ENCODE measurements around the gene KIR3DL1. TPM values are rescaled to one million over a fixed set of nuclear protein-coding genes. Genes with fewer than 3 reads are reported as not detected.

Gene KIR3DL1
- total RNA-seq, 1 donor from 2014 or later, result not detected

Other genes starting within 250 kb of the KIR3DL1 start
- gene LILRA2, start 242.7 kb upstream of the KIR3DL1 start, total RNA-seq, result not detected in 2 replicates
- not detected in 2 replicates for gene LILRA1, start 222.8 kb upstream of the KIR3DL1 start, total RNA-seq
- not detected in 2 replicates for gene LILRB1, start 186.0 kb upstream of the KIR3DL1 start, total RNA-seq
- gene LILRB4, start 153.5 kb upstream of the KIR3DL1 start, total RNA-seq, result not detected in 2 replicates
- gene KIR3DL3, start 92.0 kb upstream of the KIR3DL1 start, total RNA-seq, result not detected in 2 replicates
- not detected in 2 replicates for gene KIR2DL3, start 78.0 kb upstream of the KIR3DL1 start, total RNA-seq
- gene KIR2DL1, start 46.7 kb upstream of the KIR3DL1 start, total RNA-seq, result not detected in 2 replicates
- gene KIR2DL4, start 12.9 kb upstream of the KIR3DL1 start, total RNA-seq, result not detected in 2 replicates
- not detected in 2 replicates for gene KIR2DS4, start 16.2 kb downstream of the KIR3DL1 start, total RNA-seq
- gene KIR3DL2, start 34.0 kb downstream of the KIR3DL1 start, total RNA-seq, result not detected in 2 replicates
- gene FCAR, start 57.8 kb downstream of the KIR3DL1 start, total RNA-seq, result not detected in 2 replicates
- gene NCR1, start 89.7 kb downstream of the KIR3DL1 start, total RNA-seq, result not detected in 2 replicates
- gene NLRP7, start 131.1 kb downstream of the KIR3DL1 start, total RNA-seq, result not detected in 2 replicates
- gene NLRP2, start 149.9 kb downstream of the KIR3DL1 start, total RNA-seq, result 0.22 and 2.6 TPM in 2 replicates
- not detected in 2 replicates for gene GP6, start 221.8 kb downstream of the KIR3DL1 start, total RNA-seq
- 10.2 and 19.0 TPM in 2 replicates for gene RDH13, start 246.7 kb downstream of the KIR3DL1 start, total RNA-seq